HFFc6 (cell line): Measurements from ENCODE around the gene HEATR3. TPM values are rescaled to one million over a fixed set of nuclear protein-coding genes. Genes with fewer than 3 reads are reported as not detected.

Experiments used
- DNase-seq: peaks from one replicate; pipeline ENCODE4 v3.0.0-alpha.2; 2018
- H3K27ac Mint-ChIP-seq: 2 replicates; pipeline ENCODE4 v1.8.0; 2020; ENCODE audit warnings: mild to moderate bottlenecking, mixed read lengths
- H3K27me3 Mint-ChIP-seq: 2 replicates; pipeline ENCODE4 v1.8.0; 2021; ENCODE audit warnings: mild to moderate bottlenecking, moderate library complexity, mixed read lengths; ENCODE audit not compliant: insufficient read depth
- H3K36me3 Mint-ChIP-seq: 2 replicates; pipeline ENCODE4 v1.8.0; 2021; ENCODE audit warnings: low read depth, mixed read lengths
- H3K4me1 Mint-ChIP-seq: 2 replicates; pipeline ENCODE4 v1.8.0; 2020; ENCODE audit warnings: low read depth, mixed read lengths
- H3K4me3 Mint-ChIP-seq: 2 replicates; pipeline ENCODE4 v1.8.0; 2020; ENCODE audit warnings: mild to moderate bottlenecking, moderate library complexity, mixed read lengths
- H3K9me3 Mint-ChIP-seq: 2 replicates; pipeline ENCODE4 v1.8.0; 2020; ENCODE audit warnings: mild to moderate bottlenecking, mixed read lengths
- total RNA-seq, 6 experiments: library from RNA; stranded (reverse); fragmentation: NEBNext Ultra II Directional; extraction: Animal tissue kit (Norgen Biotek cat#: 25700); gene quantifications; 2 replicates in 1 of 6; 3 replicates in 5 of 6; pipeline ENCODE4 v1.2.3, GENCODE V29; 2021
- TF ChIP-seq, protein P1 (sequence below): fragments of 200-600 bp; sonication (generic); IDR thresholded peaks from 2 replicates; pipeline ENCODE4 v1.5.0; 2021; ENCODE audit warnings: antibody characterized with exemption, mild to moderate bottlenecking

The HEATR3 gene
- total RNA-seq, 6 experiments from 2014 or later: 17.2 to 23.8 (median 19.6) TPM

- H3K4me3 Mint-ChIP-seq: no peak overlapping the region
These were observed 20.4 kb downstream of the HEATR3 start for GRCh38 chr16:50086176-50086575.

GRCh38 chr16:50088302-50088701 is 22.5 kb downstream of the HEATR3 start:
- Mint-ChIP-seq H3K4me3 (no peak overlapping the region), H3K4me1 (no peaks in the 10 kb centered on the region), H3K9me3 (no peaks in the 10 kb centered on the region), H3K27ac (no peak overlapping the region), H3K36me3 (peaks cover 29% of the 10 kb centered on the region), H3K27me3 (no peaks in the 10 kb centered on the region)
- DNase-seq: no peak
- TF ChIP-seq, protein P1, sequence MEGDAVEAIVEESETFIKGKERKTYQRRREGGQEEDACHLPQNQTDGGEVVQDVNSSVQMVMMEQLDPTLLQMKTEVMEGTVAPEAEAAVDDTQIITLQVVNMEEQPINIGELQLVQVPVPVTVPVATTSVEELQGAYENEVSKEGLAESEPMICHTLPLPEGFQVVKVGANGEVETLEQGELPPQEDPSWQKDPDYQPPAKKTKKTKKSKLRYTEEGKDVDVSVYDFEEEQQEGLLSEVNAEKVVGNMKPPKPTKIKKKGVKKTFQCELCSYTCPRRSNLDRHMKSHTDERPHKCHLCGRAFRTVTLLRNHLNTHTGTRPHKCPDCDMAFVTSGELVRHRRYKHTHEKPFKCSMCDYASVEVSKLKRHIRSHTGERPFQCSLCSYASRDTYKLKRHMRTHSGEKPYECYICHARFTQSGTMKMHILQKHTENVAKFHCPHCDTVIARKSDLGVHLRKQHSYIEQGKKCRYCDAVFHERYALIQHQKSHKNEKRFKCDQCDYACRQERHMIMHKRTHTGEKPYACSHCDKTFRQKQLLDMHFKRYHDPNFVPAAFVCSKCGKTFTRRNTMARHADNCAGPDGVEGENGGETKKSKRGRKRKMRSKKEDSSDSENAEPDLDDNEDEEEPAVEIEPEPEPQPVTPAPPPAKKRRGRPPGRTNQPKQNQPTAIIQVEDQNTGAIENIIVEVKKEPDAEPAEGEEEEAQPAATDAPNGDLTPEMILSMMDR: no peak

More at GRCh38 chr16:50086176-50086575, 20.4 kb downstream of the HEATR3 start:
- Mint-ChIP-seq H3K27me3 (no peaks in the 10 kb centered on the region), H3K36me3 (peaks cover 28% of the 10 kb centered on the region), H3K4me1 (peaks cover 5% of the 10 kb centered on the region; the same call in 1 of the 2 replicates), H3K27ac (no peak overlapping the region), H3K9me3 (no peaks in the 10 kb centered on the region)
- no peak for DNase-seq
- TF ChIP-seq, protein P1: no peak

GRCh38 chr16:50092891-50093290 is 27.1 kb downstream of the HEATR3 start:
- TF ChIP-seq, protein P1: no peak
- H3K4me3 Mint-ChIP-seq: no peak overlapping the region
- DNase-seq: no peak
- H3K36me3 Mint-ChIP-seq: peaks cover 23% of the 10 kb centered on the region
- H3K4me1 Mint-ChIP-seq: peaks cover 22% of the 10 kb centered on the region
- no peak overlapping the region for H3K27ac Mint-ChIP-seq
- H3K9me3 Mint-ChIP-seq: no peaks in the 10 kb centered on the region
- no peaks in the 10 kb centered on the region for H3K27me3 Mint-ChIP-seq

DNA sequence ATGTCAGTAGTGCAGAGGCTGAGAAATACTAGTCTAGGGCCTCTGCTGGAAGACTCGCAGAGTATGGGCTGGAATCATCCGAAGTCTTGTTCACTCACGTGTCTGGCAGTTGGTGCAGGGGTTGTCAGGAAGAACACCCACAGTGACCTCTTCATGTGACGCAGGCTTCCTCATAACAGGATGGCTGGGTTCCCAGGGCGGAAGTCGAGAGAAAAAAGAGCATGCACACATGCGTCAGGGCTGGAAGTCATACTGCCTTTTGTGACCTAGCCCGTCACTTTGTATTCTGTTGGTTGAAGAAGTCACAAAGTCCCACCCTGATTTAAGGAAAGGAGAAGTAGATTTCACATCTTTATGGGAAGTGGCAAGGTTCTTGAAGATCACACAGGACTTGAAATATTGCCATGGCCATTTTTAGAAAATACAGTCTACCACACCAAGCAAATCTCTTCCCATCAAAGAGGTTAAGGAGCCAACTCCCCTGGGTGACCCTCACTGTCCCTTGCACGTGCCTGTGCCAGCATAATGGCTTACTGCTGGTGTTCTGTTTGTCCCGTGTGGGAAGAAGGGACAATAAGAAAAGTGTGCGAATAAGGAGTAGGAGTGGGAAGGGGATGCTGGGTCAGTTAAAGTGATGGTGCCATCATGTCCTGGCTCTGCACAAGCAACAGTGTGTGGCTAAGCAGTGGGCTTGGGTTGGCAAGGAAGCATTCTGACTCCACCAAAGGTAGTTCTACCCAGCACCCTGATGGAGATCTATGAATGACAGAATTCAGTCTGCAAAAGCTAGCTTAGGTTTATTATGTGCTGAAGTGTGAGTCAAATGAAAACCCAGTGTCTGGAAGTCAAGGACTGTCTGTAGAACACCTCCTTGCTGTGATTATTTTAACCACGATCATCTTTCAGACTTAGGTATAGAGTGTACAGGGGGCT is 28.1 kb downstream of the HEATR3 start:
- Mint-ChIP-seq H3K27me3 (no peaks in the 10 kb centered on the region), H3K9me3 (no peaks in the 10 kb centered on the region), H3K4me1 (peaks cover 22% of the 10 kb centered on the region), H3K36me3 (peaks cover 20% of the 10 kb centered on the region), H3K4me3 (no peak overlapping the region), H3K27ac (peak overlapping the region; percentile 18; the same call in 1 of the 2 replicates)
- DNase-seq: no peak
- TF ChIP-seq, protein P1: no peak

- H3K9me3 Mint-ChIP-seq: no peaks in the 10 kb centered on the region
These were observed 31.0 kb downstream of the HEATR3 start for GRCh38 chr16:50096791-50097190.

More at GRCh38 chr16:50096791-50097190, 31.0 kb downstream of the HEATR3 start:
- TF ChIP-seq, protein P1: no peak
- Mint-ChIP-seq H3K36me3 (peaks cover 27% of the 10 kb centered on the region), H3K4me3 (peak overlapping the region; percentile 53), H3K27ac (peak overlapping the region; percentile 83), H3K27me3 (no peaks in the 10 kb centered on the region), H3K4me1 (peaks cover 39% of the 10 kb centered on the region)
- peak; percentile 81 for DNase-seq
